Kidney glomerular epithelial cell (primary cell): ENCODE results near the gene OVOL1.

Source experiments
- DNase-seq: peaks from one replicate; lab custom pipeline; 2025; lab: John Stamatoyannopoulos, UW

Gene OVOL1

DNA sequence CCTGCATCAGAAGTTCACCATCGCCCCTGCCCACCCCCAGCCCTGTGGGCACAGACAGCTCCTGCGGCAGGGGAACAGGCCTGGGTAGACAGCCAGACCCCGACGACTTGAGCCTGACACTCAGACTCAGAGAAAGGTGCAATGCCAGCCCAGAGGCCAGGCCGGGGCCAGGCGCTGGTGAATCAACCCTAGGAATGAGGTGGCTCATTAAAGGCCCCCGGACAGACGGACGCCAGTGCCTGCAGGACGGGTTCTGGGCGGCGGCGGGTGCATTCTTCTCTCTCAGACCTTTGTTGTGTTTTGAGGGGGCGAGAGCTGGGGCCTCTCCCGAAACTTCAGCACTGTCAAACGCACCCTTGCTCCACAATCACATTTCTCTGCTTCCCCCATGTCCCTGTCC lies 5.6 kb downstream of the OVOL1 start:
- no peak for DNase-seq

DNA sequence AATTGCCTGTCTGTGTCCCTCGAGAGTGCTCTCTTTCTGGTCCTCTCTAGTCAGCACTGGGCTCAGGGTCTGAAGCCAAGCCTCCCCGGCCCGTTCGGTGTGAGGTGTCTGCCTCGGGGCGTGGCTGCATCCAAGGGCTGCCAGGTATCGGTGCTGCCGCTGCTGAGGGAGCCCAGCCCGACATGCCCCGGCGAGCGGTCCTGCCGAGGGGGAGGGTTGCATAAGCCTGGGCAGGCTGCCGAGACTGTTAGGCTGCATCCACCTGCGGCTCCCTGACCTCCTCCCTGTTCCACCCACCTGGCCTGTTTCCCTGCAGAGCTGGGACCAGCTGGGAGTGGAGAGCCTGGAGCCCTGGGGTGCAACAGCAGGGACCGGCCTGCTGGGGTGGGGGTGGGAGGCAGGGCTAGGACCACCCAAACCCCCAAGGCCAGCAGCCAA lies 6.3 kb downstream of the OVOL1 start:
- no peak for DNase-seq

DNA sequence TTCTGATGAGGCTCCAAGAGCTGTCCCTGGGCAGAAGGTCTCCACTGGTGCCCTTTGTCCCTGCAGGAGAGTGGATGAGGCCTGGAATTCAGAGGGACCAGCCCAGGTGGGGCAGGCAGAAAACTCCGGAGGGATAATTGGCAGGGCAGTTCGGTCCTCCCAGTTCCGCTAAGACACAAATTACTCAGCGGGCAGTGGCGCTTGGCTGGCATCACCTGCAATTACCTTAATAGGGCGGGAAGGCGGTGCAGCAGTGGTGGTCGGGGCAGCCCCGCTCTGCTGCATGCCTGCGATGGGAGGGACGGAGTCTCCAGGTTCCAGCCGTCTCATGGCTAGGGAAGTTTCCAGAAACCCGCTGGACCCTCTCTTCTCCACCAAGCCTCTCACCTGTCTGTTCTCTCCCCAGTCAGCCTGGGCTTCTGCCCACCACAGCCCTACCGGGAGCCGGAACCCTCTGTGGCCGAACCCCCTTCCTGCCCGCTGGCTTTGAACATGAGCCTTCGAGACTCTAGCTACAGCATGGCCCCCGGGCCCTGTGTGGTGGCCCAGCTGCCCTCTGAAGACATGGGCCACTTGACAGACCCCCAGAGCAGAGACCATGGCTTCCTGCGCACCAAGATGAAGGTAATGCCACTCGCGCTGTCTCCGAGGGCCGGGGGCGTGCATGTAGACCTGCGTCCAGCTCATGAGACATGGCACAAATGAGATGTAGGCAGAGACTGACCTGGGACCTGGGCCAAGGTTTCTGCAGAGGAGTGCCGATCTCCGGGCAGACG lies 7.0 kb downstream of the OVOL1 start:
- DNase-seq: no peak

DNA sequence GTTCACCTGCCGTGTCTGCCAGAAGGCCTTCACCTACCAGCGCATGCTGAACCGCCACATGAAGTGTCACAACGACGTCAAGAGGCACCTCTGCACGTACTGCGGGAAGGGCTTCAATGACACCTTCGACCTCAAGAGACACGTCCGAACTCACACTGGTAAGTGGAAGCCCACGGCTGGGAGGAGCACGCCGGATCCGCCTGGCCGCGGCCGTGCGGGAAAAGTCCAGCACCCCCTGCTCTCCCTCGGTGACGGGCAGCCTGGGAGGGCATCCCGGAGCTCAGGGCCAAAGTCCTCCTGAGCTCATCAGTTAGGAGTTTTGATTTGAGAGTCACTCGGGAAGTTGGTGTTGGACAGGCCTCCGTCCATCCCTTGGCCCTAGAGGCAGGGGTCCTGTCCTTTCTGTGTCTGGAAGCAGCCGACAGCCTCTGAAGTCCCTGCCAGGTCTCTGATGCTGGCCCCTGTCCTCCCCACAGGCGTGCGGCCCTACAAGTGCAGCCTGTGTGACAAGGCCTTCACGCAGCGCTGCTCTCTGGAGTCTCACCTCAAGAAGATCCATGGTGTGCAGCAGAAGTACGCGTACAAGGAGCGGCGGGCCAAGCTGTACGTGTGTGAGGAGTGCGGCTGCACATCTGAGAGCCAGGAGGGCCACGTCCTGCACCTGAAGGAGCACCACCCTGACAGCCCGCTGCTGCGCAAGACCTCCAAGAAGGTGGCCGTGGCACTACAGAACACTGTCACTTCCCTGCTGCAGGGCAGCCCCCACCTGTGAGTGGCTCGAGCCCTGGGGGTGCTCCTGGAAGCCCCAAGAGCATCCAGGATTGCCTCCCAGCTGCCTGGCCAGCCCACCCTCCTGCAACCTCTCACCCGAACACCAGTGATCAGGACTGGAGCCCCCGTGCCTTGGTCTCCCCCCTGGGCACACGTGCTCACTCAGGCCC lies 8.0 kb downstream of the OVOL1 start:
- DNase-seq: no peak

DNA sequence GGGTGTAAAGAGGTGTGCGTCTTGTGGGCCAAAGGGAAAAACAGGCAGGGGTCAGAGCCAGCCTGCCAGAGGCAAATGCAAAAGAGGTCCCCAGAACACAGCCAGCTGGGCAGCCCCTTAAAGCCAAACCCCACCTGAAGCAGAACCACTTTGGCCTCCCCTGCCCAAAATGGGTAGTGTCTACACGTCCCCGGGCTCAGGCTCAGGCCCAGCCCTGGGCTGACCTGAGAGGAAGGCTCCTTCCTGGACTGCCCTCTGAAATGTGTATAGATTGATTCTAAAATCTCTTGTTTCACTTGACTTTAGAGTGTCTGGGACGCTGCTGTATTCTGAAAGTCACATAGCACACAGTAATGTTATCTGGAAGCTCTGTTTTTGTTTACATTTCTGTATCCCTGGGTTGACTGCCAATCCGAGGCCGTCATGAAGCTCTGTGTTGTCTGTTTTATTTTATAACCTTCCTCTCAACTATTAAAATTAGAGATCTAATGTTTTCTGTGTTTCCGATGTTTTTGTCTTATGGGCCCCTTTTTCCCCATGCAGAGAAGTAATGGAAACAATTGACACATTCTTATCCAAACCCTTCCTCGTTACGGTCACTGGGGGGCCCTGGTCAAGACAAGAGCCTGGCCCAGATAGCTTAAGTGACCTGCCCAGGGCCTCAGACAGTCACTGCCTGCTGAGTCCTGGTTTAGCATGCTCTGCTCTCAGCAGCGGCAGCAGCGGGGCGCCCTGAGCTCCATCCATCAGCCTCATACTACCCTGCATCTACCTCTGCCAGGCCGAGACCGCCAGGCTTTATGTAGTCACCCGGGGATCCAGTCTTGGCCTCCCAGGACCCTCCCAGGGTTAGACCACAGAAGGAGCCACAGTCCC lies 10.1 kb downstream of the OVOL1 start:
- no peak for DNase-seq

DNA sequence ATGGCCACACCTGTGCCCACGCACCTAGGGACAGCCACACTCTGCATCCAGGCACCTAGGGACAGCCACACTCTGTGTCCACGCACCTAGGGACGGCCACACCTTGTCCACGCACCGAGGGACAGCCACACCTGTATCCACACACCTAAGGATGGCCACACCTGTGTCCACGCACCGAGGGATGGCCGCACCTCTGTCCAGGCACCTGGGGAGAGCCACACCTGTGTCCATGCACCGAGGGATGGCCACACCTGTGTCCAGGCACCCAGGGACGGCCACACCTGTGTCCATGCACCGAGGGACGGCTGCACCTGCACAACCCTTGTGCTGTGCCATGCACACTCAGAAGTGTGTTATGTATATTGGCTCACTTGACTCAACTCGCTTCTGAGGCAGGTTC lies 10.8 kb downstream of the OVOL1 start:
- DNase-seq: no peak

DNA sequence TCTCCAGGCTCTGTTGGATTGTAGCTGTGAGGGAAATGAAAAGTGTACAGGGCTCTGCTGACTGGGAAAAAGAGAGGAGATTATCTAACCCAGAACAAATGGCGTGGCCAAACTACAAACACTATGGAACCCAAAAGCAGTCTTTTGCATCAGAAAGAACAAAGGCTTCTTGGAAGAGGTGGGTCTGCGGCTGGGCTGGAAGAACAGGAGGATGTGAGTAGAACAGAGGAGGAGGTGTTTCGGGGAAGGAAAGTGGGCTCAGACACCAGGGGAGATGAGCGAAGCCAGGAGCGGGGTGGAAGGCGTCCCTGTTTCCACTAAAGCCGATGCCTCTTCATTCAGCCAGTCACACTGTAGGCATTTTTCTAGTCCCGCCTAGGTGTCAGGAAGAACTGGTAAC lies 12.0 kb downstream of the OVOL1 start:
- DNase-seq: no peak

DNA sequence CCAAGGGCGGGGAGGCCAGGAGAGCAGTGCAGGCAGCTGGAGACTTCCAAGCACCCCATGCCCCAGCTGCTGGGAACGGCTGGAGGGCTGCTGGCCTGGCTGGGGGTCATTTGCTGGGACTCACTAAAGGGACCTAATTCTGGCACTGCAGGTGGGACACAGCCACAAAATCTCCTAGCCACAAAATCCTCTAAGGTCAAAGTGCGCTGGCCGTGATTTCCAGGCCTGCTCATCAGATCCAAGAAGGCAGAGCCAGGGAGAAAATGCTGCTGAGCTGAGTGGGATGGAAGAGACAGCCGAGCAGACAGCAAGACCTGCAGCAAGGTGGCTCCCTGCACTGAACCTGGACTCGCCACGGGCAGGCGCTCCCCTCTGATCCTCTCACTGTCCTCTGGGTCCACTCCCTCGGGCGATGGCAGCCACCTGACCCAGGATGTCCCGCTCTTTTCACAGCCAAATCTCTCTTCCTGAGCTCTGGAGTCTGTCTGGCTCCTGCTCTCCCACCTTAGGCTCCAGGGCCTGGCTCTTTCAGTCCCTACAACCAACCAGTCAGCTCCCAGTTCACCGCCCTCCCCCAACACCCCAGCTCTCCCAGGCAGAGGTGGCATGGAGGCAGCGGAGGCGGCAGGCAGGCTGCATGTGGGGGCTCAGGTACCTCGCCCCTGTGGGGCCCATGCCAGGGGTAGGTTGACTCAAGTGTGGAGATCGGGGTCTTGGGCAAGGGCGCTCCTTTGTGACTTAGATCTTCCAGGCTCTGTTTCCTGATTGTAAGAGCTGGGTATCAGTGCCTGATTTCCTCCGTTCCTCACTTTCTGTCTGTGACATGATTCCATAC lies 14.5 kb downstream of the OVOL1 start:
- no peak for DNase-seq

DNA sequence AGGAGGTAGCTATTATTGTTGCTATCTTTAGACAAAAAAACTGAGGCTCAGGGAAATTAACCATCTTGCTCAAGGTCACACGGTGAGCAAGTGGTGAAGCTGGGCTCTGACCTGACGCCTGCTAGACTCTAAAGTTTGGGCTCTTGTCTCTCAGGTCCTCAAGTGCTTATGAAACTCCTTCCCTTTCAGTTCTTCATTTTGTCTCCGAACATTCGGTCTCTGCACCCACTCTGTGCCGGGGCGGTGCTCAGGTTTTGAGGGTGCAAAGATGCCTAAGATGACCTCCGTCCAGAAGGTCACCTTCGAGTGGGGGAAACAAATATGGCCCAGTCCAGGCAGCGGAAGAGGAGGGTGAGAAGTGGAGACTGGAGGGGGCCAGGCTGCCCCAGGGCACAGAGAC lies 16.0 kb downstream of the OVOL1 start:
- no peak for DNase-seq

DNA sequence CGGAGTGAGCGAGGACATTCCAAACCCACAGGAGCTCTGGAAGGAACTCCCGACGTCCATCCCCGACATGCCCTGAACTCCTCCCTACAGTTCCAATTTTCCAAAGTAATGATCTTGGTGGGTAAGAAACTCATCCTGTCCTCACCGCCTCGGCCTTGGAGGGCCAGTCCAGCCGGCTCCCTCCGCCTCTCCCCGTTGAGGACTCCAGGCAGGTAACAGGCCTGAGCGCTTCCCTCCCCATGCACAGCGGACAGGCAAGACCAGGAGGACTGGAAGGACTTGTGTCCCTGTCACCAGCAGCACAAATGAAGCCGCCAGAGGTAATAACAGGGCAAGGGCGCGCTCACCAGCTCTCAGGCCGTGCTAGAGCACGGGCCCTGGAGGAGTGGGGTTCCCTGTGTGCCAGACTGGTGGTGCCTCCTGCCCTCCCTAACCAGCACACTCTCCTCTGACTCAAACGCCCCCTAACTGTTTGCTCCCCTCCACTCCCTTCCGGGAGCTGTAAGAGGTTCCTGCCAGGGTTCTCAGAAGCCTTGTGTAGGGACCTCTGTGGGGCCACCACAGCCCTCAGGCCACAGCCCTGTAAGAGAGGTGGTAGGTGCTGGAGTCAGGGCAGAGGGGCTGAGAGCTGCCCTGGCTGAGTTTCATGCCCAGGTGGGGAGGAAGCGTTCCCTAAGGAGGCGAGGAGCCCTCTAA lies 17.1 kb downstream of the OVOL1 start:
- DNase-seq: no peak

DNA sequence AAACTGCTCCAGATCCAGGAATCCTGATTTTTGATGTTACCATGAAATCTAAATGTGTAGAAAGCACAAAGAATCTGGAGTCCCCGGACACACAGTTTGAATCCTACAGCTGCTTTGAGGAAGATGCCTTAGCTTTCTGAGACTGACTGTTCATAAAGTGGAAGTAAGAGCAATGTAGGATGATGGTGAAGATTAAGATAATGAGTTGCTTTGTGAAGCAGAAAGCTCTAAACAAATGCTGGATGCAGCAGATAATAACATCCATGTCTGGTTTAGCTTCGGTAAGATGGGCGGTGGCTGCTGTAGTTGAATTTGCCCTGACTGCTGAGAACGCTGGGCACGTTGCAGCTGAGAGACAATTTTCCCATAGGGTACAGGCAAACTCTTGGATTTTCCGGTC lies 20.1 kb downstream of the OVOL1 start:
- no peak for DNase-seq

DNA sequence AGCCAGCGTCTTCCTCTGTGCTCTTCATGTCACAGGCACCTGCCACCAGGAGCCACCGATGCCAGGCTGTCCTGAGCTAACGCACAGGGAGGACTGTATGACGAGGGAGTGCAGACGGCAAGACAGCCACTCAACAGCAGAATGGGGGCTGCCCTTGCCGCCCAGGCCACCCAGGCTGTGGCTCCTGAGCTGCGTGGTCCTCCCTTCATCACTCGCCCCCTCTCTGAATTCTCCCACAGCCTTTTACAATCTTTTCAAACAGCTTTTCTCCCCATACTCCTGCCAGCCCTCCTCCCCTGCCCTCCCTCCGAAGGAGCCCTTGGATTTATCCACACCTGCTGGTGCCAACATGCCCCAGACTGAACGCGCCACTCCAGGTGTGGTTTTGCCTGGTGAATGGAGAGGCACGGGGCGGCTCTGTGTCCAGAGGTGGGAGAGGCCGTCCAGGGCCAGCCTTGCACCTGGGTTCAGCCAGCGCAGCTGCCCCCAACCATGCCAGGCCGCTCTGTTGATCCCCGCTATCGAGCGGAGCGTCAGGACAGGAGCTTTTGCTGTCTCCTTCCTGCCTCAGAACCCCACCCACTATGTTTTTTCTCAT lies 22.0 kb downstream of the OVOL1 start:
- no peak for DNase-seq

DNA sequence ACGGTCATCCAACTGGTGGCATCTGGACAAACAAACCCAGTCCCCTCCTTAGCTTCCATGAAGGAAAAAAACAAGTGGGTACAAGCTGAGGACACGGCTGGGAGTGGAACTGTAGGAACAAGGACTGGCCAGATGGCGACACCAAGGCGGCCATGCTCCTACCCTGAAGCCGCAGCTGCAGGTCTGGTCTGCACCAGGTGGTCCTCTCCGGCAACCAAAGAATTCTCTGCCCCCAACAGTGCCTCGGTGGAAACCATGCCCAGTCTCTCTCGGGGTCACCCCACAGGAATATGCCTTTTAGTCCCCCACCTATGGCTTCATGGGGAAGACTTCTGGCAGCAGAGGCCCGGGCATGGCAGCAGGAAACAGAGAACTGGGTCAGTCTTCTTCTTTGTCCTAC lies 22.6 kb downstream of the OVOL1 start:
- no peak for DNase-seq

DNA sequence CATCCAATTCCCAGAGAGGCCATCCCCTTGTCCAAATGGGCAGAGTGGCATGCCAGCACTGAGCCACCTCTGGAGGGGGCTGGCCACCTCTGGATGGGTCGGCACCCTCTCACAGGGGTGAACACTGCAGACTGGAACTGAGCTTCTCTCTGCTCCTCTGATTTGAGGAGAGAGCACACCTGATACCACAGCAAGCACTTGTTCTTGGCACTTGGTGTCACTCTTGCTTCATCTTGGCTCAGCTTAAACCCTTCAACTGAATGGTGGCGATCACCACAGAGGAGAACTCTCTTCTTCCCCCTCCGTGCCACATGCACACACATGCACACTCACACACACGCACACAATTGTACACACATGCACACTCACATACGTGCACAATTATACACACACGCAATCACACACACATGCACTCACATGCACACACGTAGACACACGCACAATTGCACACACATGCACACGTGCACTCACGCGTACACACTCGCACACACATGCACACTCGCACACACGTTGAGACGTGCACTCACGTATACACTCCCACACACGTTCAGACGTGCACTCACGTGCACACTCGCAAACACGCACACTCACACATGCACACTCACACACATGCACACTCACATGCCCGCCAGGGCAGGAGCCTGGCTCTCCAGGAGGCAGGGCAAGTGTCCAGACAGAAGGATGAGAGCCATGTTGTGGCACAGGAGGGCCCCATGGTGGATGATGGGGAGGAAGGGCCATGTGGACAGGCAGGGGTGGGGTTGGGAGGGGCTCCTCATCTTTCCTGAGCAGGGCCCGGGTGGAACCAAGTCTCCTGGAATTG lies 23.4 kb downstream of the OVOL1 start:
- DNase-seq: no peak

DNA sequence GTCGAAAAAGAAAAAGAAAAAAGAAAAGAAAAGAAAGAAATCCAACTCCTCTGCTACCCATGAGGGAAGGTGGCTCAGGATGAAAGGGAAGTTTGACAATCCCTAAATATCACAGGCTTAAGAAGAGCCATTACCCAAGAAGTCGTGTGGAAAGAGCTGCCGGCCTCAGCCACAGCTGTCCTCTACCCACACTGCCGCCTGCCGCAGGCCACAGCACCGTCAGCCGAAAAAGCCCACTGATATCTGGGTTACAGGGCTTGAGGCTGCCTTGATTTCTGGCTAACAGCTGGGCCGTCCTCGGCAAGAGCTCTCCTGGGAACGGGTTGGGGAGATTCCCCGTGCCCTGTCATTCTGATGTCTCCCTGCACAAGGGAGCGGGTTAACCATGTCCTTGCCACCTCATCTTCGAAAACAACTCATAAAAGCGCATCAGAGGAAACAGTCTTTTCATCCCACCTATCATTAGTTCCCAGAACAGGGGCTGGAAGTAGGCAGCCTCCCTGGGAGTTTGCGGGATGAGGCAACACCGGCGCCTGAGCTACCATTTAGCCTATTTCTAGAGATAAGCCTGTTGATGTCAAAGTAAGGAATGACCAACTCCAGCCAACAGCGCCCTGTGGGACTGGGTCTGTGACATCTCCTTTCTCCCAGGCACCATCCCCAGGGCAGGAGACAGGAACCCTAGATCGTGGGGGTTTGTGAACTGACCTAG lies 25.1 kb downstream of the OVOL1 start:
- no peak for DNase-seq

DNA sequence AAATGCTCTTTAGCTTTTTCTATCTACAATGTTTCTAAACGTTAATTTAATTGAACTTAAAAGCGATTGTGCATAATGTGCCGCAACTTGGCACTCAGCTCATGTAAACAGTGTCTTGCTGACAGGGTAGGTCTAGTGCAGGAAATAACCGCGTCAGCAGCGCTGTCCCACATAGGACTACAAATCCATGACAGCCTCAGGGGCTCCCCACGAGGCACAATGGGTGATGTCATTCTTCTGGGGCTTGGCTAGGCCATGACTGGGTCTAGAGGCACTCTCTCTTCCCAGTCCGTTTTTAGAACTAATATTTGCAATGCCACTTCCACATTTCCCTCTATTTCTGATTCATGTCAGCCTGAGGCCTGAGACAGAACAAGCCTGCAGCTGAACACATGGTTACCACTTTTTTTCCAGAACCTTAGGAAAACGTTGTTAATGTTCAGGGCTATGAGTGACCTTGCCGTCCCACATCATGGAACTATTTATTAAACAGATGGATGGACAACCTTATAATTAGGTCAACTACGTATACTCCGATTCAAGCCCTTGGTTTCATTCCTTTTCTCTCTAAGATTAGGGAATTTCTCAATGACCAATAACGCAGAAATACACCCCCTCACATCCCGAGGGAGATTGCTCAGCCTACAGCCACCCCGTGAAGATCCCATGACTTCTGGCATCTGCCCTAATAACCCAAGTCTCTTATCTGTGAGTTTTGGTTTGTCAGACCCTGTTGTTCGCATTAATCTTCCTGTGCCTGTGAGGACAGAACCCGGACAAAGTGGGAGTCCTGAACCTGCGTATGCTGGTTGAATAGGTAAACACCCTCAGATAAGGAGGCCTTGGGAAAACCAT lies 27.5 kb downstream of the OVOL1 start:
- no peak for DNase-seq

DNA sequence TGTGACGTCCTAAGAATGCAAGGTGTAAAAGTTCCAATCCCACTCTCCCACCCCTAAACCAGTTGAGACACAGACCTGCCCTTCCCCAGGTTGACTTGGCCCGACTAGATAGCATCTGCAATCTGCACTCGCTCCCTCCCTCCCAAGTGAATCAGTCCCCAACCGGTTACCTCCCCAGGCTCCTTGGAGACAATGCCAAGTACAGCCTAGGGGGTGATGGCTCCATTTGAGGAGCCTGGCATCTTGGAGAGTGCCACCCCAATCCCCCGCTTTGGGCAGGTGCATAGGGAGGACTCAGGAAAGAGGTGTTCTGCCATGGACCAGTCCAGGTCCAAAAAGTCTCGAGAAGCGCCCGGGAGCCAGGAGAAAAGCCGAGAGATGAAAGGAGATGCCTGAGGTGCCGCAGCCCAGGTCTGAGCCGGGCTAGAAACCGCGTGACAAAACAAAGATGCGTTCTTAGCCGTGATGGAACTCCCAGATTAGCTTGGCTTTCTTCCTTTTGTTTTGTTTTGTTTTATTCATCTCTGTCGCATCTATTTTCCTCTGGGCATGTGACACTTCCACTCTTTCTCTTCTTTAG lies 28.2 kb downstream of the OVOL1 start:
- no peak for DNase-seq
